SK-N-SH (cell line): ENCODE measurements around the gene PPP2R2B. TPM values are rescaled to one million over a fixed set of nuclear protein-coding genes. Genes with fewer than 3 reads are reported as not detected.
A peak's percentile ranks its signal among the peaks of the same experiment; 100 is the strongest.

Experiments used
- CTCF ChIA-PET: fragments of 300-600, 350-600 bp; formaldehyde crosslinking; extraction: SDS; loops from one replicate; lab custom pipeline; 2021; lab: Yijun Ruan, JAX
- POLR2A ChIA-PET: fragments of 350-600 bp; sonication (Branson Sonifier 250); formaldehyde crosslinking; extraction: SDS; loops from one replicate; lab custom pipeline; 2020; ENCODE audit warnings: antibody characterized with exemption, inconsistent platforms; lab: Yijun Ruan, JAX
- DNase-seq: peaks from one replicate; pipeline ENCODE4 v3.0.0; 2012
- H2AFZ ChIP-seq: fragments of 200-600 bp; sonication (generic); 2 replicates; pipeline ENCODE4 v1.8.1; 2016; ENCODE audit warnings: antibody characterized with exemption, mild to moderate bottlenecking, low read depth
- H3F3A ChIP-seq: fragments of 200-600 bp; sonication (generic); replicated peaks from 2 replicates; pipeline ENCODE3; 2016; ENCODE audit warnings: antibody characterized with exemption, mild to moderate bottlenecking; ENCODE audit not compliant: insufficient read depth
- H3K27ac ChIP-seq, 2 experiments: fragments of 200-500 bp in 1 of 2; fragments of 200-600 bp in 1 of 2; sonication (Bioruptor generic) in 1 of 2; sonication (generic), shearing (Covaris generic) in 1 of 2; 2 replicates each; pipeline versions ENCODE4 v1.5.1 to v1.6.1; 2014 to 2016; ENCODE audit warnings: low read depth in 2 of 2, inconsistent platforms in 1 of 2, low read length in 1 of 2, mild to moderate bottlenecking in 1 of 2, mixed read lengths in 1 of 2
- H3K27me3 ChIP-seq: fragments of 200-600 bp; sonication (generic), shearing (Covaris generic); 2 replicates; pipeline ENCODE4 v1.6.1; 2016; ENCODE audit warnings: mixed run types; ENCODE audit not compliant: insufficient read depth
- H3K36me3 ChIP-seq, 2 experiments: fragments of 200-500 bp in 1 of 2; fragments of 200-600 bp in 1 of 2; sonication (Bioruptor generic) in 1 of 2; sonication (generic) in 1 of 2; replicated peaks in 1 of 2; 2 replicates each; pipeline versions ENCODE3 to v1.5.1; 2014 to 2016; ENCODE audit warnings: low read length in 1 of 2, mild to moderate bottlenecking in 1 of 2; ENCODE audit not compliant: insufficient read depth in 2 of 2, control insufficient read depth in 1 of 2
- H3K4me1 ChIP-seq, 2 experiments: fragments of 200-500 bp in 1 of 2; fragments of 200-600 bp in 1 of 2; sonication (Bioruptor generic) in 1 of 2; sonication (generic), shearing (Covaris generic) in 1 of 2; 2 replicates each; pipeline versions ENCODE4 v1.5.1 to v1.6.1; 2014 to 2016; ENCODE audit warnings: low read depth in 1 of 2, low read length in 1 of 2, mixed run types in 1 of 2; ENCODE audit not compliant: insufficient read depth in 2 of 2, control insufficient read depth in 1 of 2
- H3K4me2 ChIP-seq: fragments of 200-600 bp; sonication (generic), shearing (Covaris generic); 2 replicates; pipeline ENCODE4 v1.6.1; 2017; ENCODE audit warnings: mixed run types
- H3K4me3 ChIP-seq, 2 experiments: fragments of 200-500 bp in 1 of 2; fragments of 200-600 bp in 1 of 2; sonication (Bioruptor generic) in 1 of 2; sonication (generic), shearing (Covaris generic) in 1 of 2; 2 replicates each; pipeline versions ENCODE4 v1.5.1 to v1.8.1; 2014 to 2016; ENCODE audit warnings: low read depth in 2 of 2, inconsistent platforms in 1 of 2, low read length in 1 of 2, mild to moderate bottlenecking in 1 of 2, mixed read lengths in 1 of 2, moderate library complexity in 1 of 2
- H3K79me2 ChIP-seq: fragments of 200-600 bp; sonication (generic); 2 replicates; pipeline ENCODE4 v1.8.1; 2017; ENCODE audit warnings: mild to moderate bottlenecking; ENCODE audit not compliant: insufficient read depth
- H3K9ac ChIP-seq: fragments of 200-600 bp; sonication (generic); 2 replicates; pipeline ENCODE4 v1.6.1; 2017; ENCODE audit warnings: mixed run types
- H3K9me2 ChIP-seq: fragments of 200-600 bp; sonication (generic); 2 replicates; pipeline ENCODE4 v1.6.1; 2017; ENCODE audit warnings: mixed run types
- H3K9me3 ChIP-seq: fragments of 200-600 bp; sonication (generic); 2 replicates; pipeline ENCODE4 v1.6.1; 2017; ENCODE audit warnings: mixed run types, mild to moderate bottlenecking, moderate library complexity
- H4K20me1 ChIP-seq: fragments of 200-600 bp; sonication (generic); 2 replicates; pipeline ENCODE4 v1.6.1; 2017; ENCODE audit warnings: mild to moderate bottlenecking, mixed run types; ENCODE audit not compliant: insufficient read depth
- CHD2 ChIP-seq: fragments of 150-350 bp; IDR thresholded peaks from 2 replicates; pipeline ENCODE4 v1.6.1; 2018; ENCODE audit warnings: low read length; ENCODE audit not compliant: partially characterized antibody
- ELF1 ChIP-seq: IDR thresholded peaks from 2 replicates; pipeline ENCODE4 v1.4.0; 2012
- EP300 ChIP-seq, 2 experiments: IDR thresholded peaks; 2 replicates each; pipeline versions ENCODE4 v1.4.0 to v1.6.1; 2012; ENCODE audit warnings: borderline replicate concordance in 1 of 2, low read depth in 1 of 2, low read length in 1 of 2
- FOXM1 ChIP-seq: IDR thresholded peaks from 2 replicates; pipeline ENCODE4 v1.4.0; 2012; ENCODE audit warnings: low read depth, mild to moderate bottlenecking
- GABPA ChIP-seq: IDR thresholded peaks from 2 replicates; pipeline ENCODE4 v1.4.0; 2012; ENCODE audit warnings: low read depth, mild to moderate bottlenecking
- GATA2 ChIP-seq: sonication (generic); formaldehyde crosslinking; IDR thresholded peaks from 2 replicates; pipeline ENCODE4 v1.5.0; 2020; ENCODE audit warnings: mild to moderate bottlenecking, missing genetic modification reagents
- MEF2A ChIP-seq: IDR thresholded peaks from 2 replicates; pipeline ENCODE4 v1.4.0; 2012; ENCODE audit warnings: low read depth, borderline replicate concordance
- NFIC ChIP-seq: IDR thresholded peaks from 2 replicates; pipeline ENCODE4 v1.4.0; 2012; ENCODE audit warnings: borderline replicate concordance
- RCOR1 ChIP-seq: fragments of 150-350 bp; IDR thresholded peaks from 2 replicates; pipeline ENCODE4 v1.6.1; 2017; ENCODE audit warnings: antibody characterized with exemption, low read length
- RFX5 ChIP-seq: IDR thresholded peaks from 2 replicates; pipeline ENCODE4 v1.6.1; 2012; ENCODE audit warnings: mild to moderate bottlenecking, improper control_type of control experiment, low read length
- RXRA ChIP-seq: IDR thresholded peaks from 2 replicates; pipeline ENCODE4 v1.4.0; 2012; ENCODE audit warnings: low read depth, mild to moderate bottlenecking, borderline replicate concordance
- SIN3A ChIP-seq: IDR thresholded peaks from 2 replicates; pipeline ENCODE4 v1.6.1; 2012; ENCODE audit warnings: low read depth, mild to moderate bottlenecking, low read length, moderate library complexity, borderline replicate concordance
- TCF12 ChIP-seq: IDR thresholded peaks from 2 replicates; pipeline ENCODE4 v1.4.0; 2012
- USF1 ChIP-seq: IDR thresholded peaks from 2 replicates; pipeline ENCODE4 v1.4.0; 2012; ENCODE audit warnings: low read depth, borderline replicate concordance
- YY1 ChIP-seq: IDR thresholded peaks from 2 replicates; pipeline ENCODE4 v1.4.0; 2012; ENCODE audit warnings: low read depth, mild to moderate bottlenecking
- ZBTB33 ChIP-seq: IDR thresholded peaks from 2 replicates; pipeline ENCODE4 v1.4.0; 2012; ENCODE audit warnings: low read depth, borderline replicate concordance
- WGBS: methylation state at CpG from one replicate; pipeline ENCODE4 v1.1.6; 2017; ENCODE audit warnings: low lambda C conversion rate; 5-methylcytosine and 5-hydroxymethylcytosine counted together
- polyA plus RNA-seq, 3 experiments: library from polyadenylated mRNA; depleted of rRNA; stranded (reverse); fragments of >200 nt; gene quantifications; 2 replicates each; pipeline ENCODE4 v1.2.3, GENCODE V29; 2012
- TF ChIP-seq, protein P1 (sequence below): fragments of 150-350 bp; IDR thresholded peaks from 2 replicates; pipeline ENCODE4 v1.6.1; 2016; ENCODE audit warnings: mild to moderate bottlenecking, low read depth, low read length
- TF ChIP-seq, protein P2 (sequence below): fragments of 150-350 bp; IDR thresholded peaks from 2 replicates; pipeline ENCODE4 v1.6.1; 2017; ENCODE audit warnings: antibody characterized with exemption, low read length, low read depth, borderline replicate concordance

PPP2R2B gene
- polyA plus RNA-seq, 1 of the 3 experiments (the other 2 are of a cell fraction): 11.4 TPM

DNA sequence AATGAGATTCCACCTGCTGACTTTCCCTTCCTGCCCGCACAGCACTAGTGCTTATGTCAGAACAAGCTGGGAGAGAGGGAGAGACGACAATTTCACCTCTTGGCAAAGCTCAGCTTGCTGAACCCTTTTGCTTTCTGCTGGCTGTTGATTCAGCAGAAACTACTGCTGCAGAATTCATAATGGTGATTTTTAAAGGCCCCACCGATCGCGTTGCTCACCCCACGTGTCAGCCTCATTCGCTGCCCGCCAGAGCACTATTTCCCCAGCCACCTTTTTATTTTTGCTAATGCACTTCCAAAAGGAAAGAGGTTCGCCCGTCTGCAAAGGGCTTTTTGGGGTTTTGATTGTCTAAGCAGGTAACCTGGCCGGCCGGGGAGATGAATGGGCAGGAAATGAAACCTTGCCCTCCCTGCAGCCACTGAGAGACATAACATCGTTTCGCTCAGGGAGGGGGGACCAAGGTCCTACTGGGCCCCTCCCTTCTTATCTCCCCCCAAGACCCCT, 1.3 kb downstream of the PPP2R2B start:
- Histone ChIP-seq H3K36me3 (no peaks in the 10 kb centered on the region), H3K4me1 (peaks cover 0 to 9% of the 10 kb centered on the region in 2 experiments; a peak in 3 of 4 replicates), H3K4me2 (peak overlapping the region; percentile 94), H4K20me1 (no peaks in the 10 kb centered on the region; the same call in 1 of the 2 replicates), H3K27me3 (no peaks in the 10 kb centered on the region), H3F3A (peaks cover 13% of the 10 kb centered on the region), H3K9me2 (no peaks in the 10 kb centered on the region), H3K4me3 (peak overlapping the region; percentile 78 to 88), H3K9ac (peak overlapping the region; percentile 27; the same call in 1 of the 2 replicates), H3K27ac (no peak overlapping the region), H3K9me3 (no peaks in the 10 kb centered on the region), H3K79me2 (no peaks in the 10 kb centered on the region), H2AFZ (peak overlapping the region; percentile 81; the same call in 1 of the 2 replicates)
- TF ChIP-seq ELF1: no peak
- TF ChIP-seq EP300 (IDR thresholded peaks at IDR 0.05; ENCODE audit: borderline replicate concordance in 1 of 2, low read depth in 1 of 2, low read length in 1 of 2): no peak
- no peak for TF ChIP-seq ZBTB33
- TF ChIP-seq, protein P1, sequence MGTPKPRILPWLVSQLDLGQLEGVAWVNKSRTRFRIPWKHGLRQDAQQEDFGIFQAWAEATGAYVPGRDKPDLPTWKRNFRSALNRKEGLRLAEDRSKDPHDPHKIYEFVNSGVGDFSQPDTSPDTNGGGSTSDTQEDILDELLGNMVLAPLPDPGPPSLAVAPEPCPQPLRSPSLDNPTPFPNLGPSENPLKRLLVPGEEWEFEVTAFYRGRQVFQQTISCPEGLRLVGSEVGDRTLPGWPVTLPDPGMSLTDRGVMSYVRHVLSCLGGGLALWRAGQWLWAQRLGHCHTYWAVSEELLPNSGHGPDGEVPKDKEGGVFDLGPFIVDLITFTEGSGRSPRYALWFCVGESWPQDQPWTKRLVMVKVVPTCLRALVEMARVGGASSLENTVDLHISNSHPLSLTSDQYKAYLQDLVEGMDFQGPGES: no peak
- TF ChIP-seq RCOR1: no peak
- no peak for TF ChIP-seq GABPA
- no peak for TF ChIP-seq RFX5
- TF ChIP-seq YY1: no peak
- TF ChIP-seq GATA2 (CRISPR knock-in tag): no peak
- no peak for TF ChIP-seq TCF12
- TF ChIP-seq NFIC: no peak
- TF ChIP-seq SIN3A: no peak
- TF ChIP-seq USF1: no peak
- no peak for TF ChIP-seq FOXM1
- no peak for TF ChIP-seq RXRA
- TF ChIP-seq MEF2A: no peak
- TF ChIP-seq, protein P2, sequence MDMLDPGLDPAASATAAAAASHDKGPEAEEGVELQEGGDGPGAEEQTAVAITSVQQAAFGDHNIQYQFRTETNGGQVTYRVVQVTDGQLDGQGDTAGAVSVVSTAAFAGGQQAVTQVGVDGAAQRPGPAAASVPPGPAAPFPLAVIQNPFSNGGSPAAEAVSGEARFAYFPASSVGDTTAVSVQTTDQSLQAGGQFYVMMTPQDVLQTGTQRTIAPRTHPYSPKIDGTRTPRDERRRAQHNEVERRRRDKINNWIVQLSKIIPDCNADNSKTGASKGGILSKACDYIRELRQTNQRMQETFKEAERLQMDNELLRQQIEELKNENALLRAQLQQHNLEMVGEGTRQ: no peak
- TF ChIP-seq CHD2: no peak
- POLR2A ChIA-PET: no interaction called here
- WGBS: 62% methylated on average over 14 of the region's 14 CpGs
- CTCF ChIA-PET: interaction anchor here (0.8 to 2.0 kb wide), 4 partner anchors 70 to 327 kb away, joined by 3 to 12 read pairs (median 5); no protein-coding TSS in a partner anchor
- no peak for DNase-seq
